Mammary epithelial cell (primary cell): ENCODE results near the gene ZNF595.
"Not testable (repeated sequence)": the region's sequence is repeated elsewhere in the genome, so short reads cannot be mapped to it uniquely, and the experiment has no call there.

Experiments used
- CTCF ChIP-seq, 2 donors: IDR thresholded peaks in 1 of 2; conservative IDR thresholded peaks in 1 of 2; 2 replicates each; pipeline ENCODE4 v1.5.1; 2011 to 2012; ENCODE audit warnings: inconsistent platforms in 2 of 2, low read length in 2 of 2, mild to moderate bottlenecking in 2 of 2, control low read depth in 1 of 2, low read depth in 1 of 2; ENCODE audit not compliant: insufficient read depth in 1 of 2; ENCODE audit errors: extremely low read depth in 1 of 2
- EZH2 ChIP-seq: IDR thresholded peaks from 2 replicates; pipeline ENCODE4 v1.6.1; 2012; ENCODE audit warnings: low read length, inconsistent platforms, borderline replicate concordance

- not testable (repeated sequence) for TF ChIP-seq EZH2; CTCF (conservative IDR thresholded peaks at IDR 0.05 in 1 of 2, IDR thresholded peaks at IDR 0.05 in 1 of 2; ENCODE audit: extremely low read depth in 1 of 2, insufficient read depth in 1 of 2, low read depth in 1 of 2, low read length in 2 of 2)
Measured at GRCh38 chr4:22882-23281, 30.2 kb upstream of the ZNF595 start.
